Measurements from ENCODE around the gene KIF19. TPM values are rescaled to one million over a fixed set of nuclear protein-coding genes. Genes with fewer than 3 reads are reported as not detected.

The KIF19 gene
- total RNA-seq, result 1.3 and 9.6 TPM in 2 replicates

GRCh38 chr17:74325743-74326379 lies at the start of gene KIF19:
Gene KIF19, plus strand, starts transcription at chr17:74326226. Its CDS starts 124 bp downstream, at chr17:74326350.

GRCh38 chr17:74361230-74362068 lies 35.4 kb downstream of the KIF19 start, which contains the start of gene BTBD17:
Gene BTBD17, minus strand, starts transcription at chr17:74361868. Its CDS starts 49 bp downstream, at chr17:74361819.

GRCh38 chr17:74367206-74367605 lies 41.2 kb downstream of the KIF19 start, which contains the start of gene GPR142:
Gene GPR142, plus strand, starts transcription at chr17:74367506. Its CDS starts 2,035 bp downstream, at chr17:74369541.

Other genes starting within 250 kb of the KIF19 start
- 438 and 987 TPM in 2 replicates for gene RPL38, start 122.5 kb upstream of the KIF19 start, total RNA-seq
- 1.6 and 2.1 TPM in 2 replicates for gene TTYH2, start 112.7 kb upstream of the KIF19 start, total RNA-seq
- gene DNAI2, start 52.0 kb upstream of the KIF19 start, total RNA-seq, result not detected in 2 replicates
- not detected in 2 replicates for gene BTBD17, start 35.6 kb downstream of the KIF19 start, total RNA-seq
- not detected in 2 replicates for gene GPR142, start 41.3 kb downstream of the KIF19 start, total RNA-seq
- 0.33 and 0.67 TPM in 2 replicates for gene GPRC5C, start 105.9 kb downstream of the KIF19 start, total RNA-seq
- not detected in 2 replicates for gene CD300A, start 140.4 kb downstream of the KIF19 start, total RNA-seq
- gene CD300LB, start 205.2 kb downstream of the KIF19 start, total RNA-seq, result not detected in 2 replicates
- not detected in 2 replicates for gene CD300C, start 219.9 kb downstream of the KIF19 start, total RNA-seq
- gene CD300H, start 241.3 kb downstream of the KIF19 start, total RNA-seq, result not detected in 2 replicates